HG03025 (cell line): ENCODE results near the gene KCTD20.

Experiments used
- ATAC-seq: cut with Tn5 transposase; IDR thresholded peaks from one replicate; pipeline ENCODE4 v1.9.1; 2021; ENCODE audit warnings: mild to moderate bottlenecking, moderate library complexity; ENCODE audit not compliant: unreplicated experiment, low FRiP score

The KCTD20 gene

GRCh38 chr6:36523936-36524499 is 81.2 kb downstream of the KCTD20 start:
- no peak for ATAC-seq

DNA sequence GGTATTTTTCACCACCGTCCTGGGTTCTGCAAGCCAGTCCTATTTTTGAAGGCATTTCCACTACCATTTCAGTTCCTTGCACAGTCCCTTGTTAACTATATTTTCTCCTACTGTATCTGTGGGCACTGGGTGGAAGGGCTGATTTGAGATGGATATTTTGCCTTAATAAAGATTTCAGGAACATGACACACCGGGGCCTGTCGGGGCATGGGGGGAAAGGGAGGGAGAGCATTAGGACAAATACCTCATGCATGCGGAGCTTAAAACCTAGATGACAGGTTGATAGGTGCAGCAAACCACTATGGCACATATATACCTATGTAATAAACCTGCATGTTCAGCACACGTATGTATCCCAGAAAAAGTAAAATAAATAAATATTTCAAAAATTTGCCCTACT is 82.1 kb downstream of the KCTD20 start:
- ATAC-seq: no peak

GRCh38 chr6:36525346-36525745 is 82.5 kb downstream of the KCTD20 start:
- ATAC-seq: no peak

GRCh38 chr6:36526066-36526465 is 83.3 kb downstream of the KCTD20 start:
- no peak for ATAC-seq

- no peak for ATAC-seq
Observed at GRCh38 chr6:36533321-36533720, 90.5 kb downstream of the KCTD20 start.

DNA sequence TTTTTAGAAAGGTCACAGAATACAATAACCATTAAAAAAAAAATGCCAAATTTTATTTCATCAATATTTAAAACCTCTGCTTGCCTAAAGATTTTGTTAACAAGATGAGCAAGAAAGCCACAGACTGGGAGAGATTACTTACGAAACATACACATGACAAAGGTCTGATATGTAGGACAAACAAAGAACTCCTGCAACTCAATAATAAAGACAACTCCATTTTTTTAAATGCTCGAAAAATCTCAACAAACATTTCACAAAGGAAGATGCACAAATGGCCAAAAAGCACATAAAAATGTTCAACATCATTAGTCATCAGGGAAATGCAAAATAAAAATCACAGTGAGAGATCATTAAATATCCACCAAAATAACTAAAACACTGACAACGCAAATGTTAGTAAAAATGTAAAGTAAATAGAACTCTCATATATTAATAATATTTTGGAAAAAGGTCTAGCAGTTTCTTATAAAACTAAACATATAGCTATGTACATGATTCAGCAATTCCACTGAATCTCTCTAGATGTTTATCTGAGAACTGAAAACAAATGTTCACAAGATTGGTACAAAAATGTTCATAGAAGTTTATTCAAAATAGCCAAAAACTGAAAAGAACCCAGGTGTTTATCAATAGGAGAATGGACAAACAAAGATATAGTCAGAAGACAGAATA is 94.2 kb downstream of the KCTD20 start:
- no peak for ATAC-seq

- ATAC-seq: no peak
Observed at GRCh38 chr6:36539814-36540568, 97.2 kb downstream of the KCTD20 start.
